K562 (cell line): Measurements from ENCODE around the gene ADAMTS2. TPM values are rescaled to one million over a fixed set of nuclear protein-coding genes. Genes with fewer than 3 reads are reported as not detected.

Experiments used
- ATAC-seq: fragments of 200-7000 bp; cut with Tn5 transposase; 3 replicates; pipeline ENCODE4 v1.9.1; 2020; ENCODE audit warnings: moderate library complexity
- BruUV-seq: library from RNA; stranded (reverse); fragments of 400-500 nt; replicated peaks from 2 replicates; lab custom pipeline; 2021; lab: Mats Ljungman, UMichigan
- CTCF ChIA-PET: fragments of 300-600 bp; formaldehyde crosslinking; extraction: SDS; loops from one replicate; lab custom pipeline; 2021; ENCODE audit warnings: low intra/inter-chr PET ratio; lab: Yijun Ruan, JAX
- POLR2A ChIA-PET: fragments of 300-600, 350-650 bp; sonication (Branson Sonifier 250); formaldehyde crosslinking; extraction: SDS; loops from one replicate; lab custom pipeline; 2021; ENCODE audit warnings: antibody characterized with exemption, inconsistent platforms; lab: Yijun Ruan, JAX
- DNase-seq, 4 experiments: peaks; one replicate each; pipeline versions ENCODE4 v3.0.0 to v3.0.0-alpha.2; 2011 to 2018; ENCODE audit warnings: low spot score in 3 of 4, mixed read lengths in 3 of 4; ENCODE audit errors: extremely low read depth in 1 of 4
- FAIRE-seq: peaks from 2 replicates; lab custom pipeline; 2011; peaks lifted over from hg19 to GRCh38; lab: Jason Lieb, UNC
- H2AFZ ChIP-seq: 2 replicates; pipeline ENCODE4 v1.6.0; 2011; ENCODE audit warnings: low read depth, low read length, control low read depth, inconsistent platforms
- H3K27ac ChIP-seq: fragments of 200-600 bp; 3 replicates; pipeline ENCODE4 v1.8.0; 2011; ENCODE audit warnings: low read depth, mild to moderate bottlenecking, control low read depth, inconsistent platforms, low read length, moderate library complexity, mixed read lengths; ENCODE audit errors: extremely low read depth
- H3K27me3 ChIP-seq, 2 experiments: fragments of 300-600 bp in 1 of 2; 2 replicates in 1 of 2; 3 replicates in 1 of 2; pipeline versions ENCODE4 v1.6.0 to v1.8.0; 2011; ENCODE audit warnings: inconsistent platforms in 2 of 2, low read length in 2 of 2, mild to moderate bottlenecking in 1 of 2, mixed read lengths in 1 of 2, moderate library complexity in 1 of 2; ENCODE audit not compliant: control insufficient read depth in 2 of 2, insufficient read depth in 2 of 2
- H3K36me3 ChIP-seq: fragments of 300-600 bp; 3 replicates; pipeline ENCODE4 v1.8.0; 2011; ENCODE audit warnings: mild to moderate bottlenecking, low read length, inconsistent platforms; ENCODE audit not compliant: control insufficient read depth, insufficient read depth
- H3K4me1 ChIP-seq, 2 experiments: fragments of 200-600 bp in 1 of 2; replicated peaks in 1 of 2; 2 replicates in 1 of 2; 3 replicates in 1 of 2; pipeline versions ENCODE4 v1.5.1 to v1.8.0; 2011; ENCODE audit warnings: inconsistent platforms in 2 of 2, low read length in 2 of 2, mild to moderate bottlenecking in 1 of 2, mixed read lengths in 1 of 2, moderate library complexity in 1 of 2; ENCODE audit not compliant: control insufficient read depth in 2 of 2, insufficient read depth in 2 of 2
- H3K4me2 ChIP-seq: 2 replicates; pipeline ENCODE4 v1.6.1; 2011; ENCODE audit warnings: low read length, control low read depth, inconsistent platforms, mixed read lengths; ENCODE audit not compliant: insufficient read depth
- H3K4me3 ChIP-seq: fragments of 200-600 bp; sonication (generic), shearing (Covaris generic); 2 replicates; pipeline ENCODE4 v1.5.1; 2016; ENCODE audit warnings: control low read depth, inconsistent platforms
- H3K79me2 ChIP-seq: fragments of 200-600 bp; 3 replicates; pipeline ENCODE4 v1.8.0; 2011; ENCODE audit warnings: low read length, inconsistent platforms; ENCODE audit not compliant: control insufficient read depth, insufficient read depth
- H3K9ac ChIP-seq, 2 experiments: 2 replicates each; pipeline versions ENCODE4 v1.6.0 to v1.6.1; 2011; ENCODE audit warnings: low read depth in 2 of 2, low read length in 2 of 2, control low read depth in 1 of 2, inconsistent platforms in 1 of 2, mild to moderate bottlenecking in 1 of 2, mixed read lengths in 1 of 2; ENCODE audit not compliant: insufficient read depth in 1 of 2
- H3K9me1 ChIP-seq: one replicate; pipeline ENCODE4 v1.6.0; 2011; ENCODE audit warnings: inconsistent platforms, mild to moderate bottlenecking, low read length, moderate library complexity; ENCODE audit not compliant: control insufficient read depth, insufficient read depth
- H3K9me3 ChIP-seq: replicated peaks from 2 replicates; pipeline ENCODE4 v1.5.1; 2011; ENCODE audit warnings: low read depth, low read length, inconsistent platforms; ENCODE audit not compliant: control insufficient read depth, insufficient read depth
- H4K20me1 ChIP-seq: replicated peaks from 2 replicates; pipeline ENCODE4 v1.6.1; 2011; ENCODE audit warnings: low read length, inconsistent platforms, mixed read lengths; ENCODE audit not compliant: control insufficient read depth, insufficient read depth
- ARHGAP35 ChIP-seq: fragments of 450-650 bp; IDR thresholded peaks from 2 replicates; pipeline ENCODE4 v1.6.1; 2018; ENCODE audit not compliant: partially characterized antibody
- ATF2 ChIP-seq: sonication (generic); formaldehyde crosslinking; IDR thresholded peaks from 2 replicates; pipeline ENCODE4 v1.8.1; 2022; ENCODE audit warnings: missing genetic modification reagents
- ATF3 ChIP-seq, 2 experiments: fragments of 450-650 bp in 1 of 2; sonication (generic) in 1 of 2; formaldehyde crosslinking in 1 of 2; IDR thresholded peaks in 1 of 2; conservative IDR thresholded peaks in 1 of 2; 2 replicates each; pipeline versions ENCODE4 v1.6.1 to v1.8.1; 2016 to 2023; ENCODE audit warnings: mild to moderate bottlenecking in 2 of 2, moderate library complexity in 2 of 2, inconsistent platforms in 1 of 2, missing genetic modification reagents in 1 of 2
- ATF7 ChIP-seq: fragments of 450-650 bp; IDR thresholded peaks from 2 replicates; pipeline ENCODE4 v1.7.1; 2014; ENCODE audit warnings: mild to moderate bottlenecking, moderate library complexity
- CBFA2T3 ChIP-seq: fragments of 450-650 bp; IDR thresholded peaks from 2 replicates; pipeline ENCODE4 v1.6.1; 2017
- ELF1 ChIP-seq: fragments of 200-800 bp; sonication (Bioruptor generic); IDR thresholded peaks from 2 replicates; pipeline ENCODE4 v1.6.1; 2016; ENCODE audit warnings: missing genetic modification characterization, missing compliant biosample characterization
- HMG20B ChIP-seq: fragments of 250-450 bp; sonication (Bioruptor Pico); IDR thresholded peaks from 2 replicates; pipeline ENCODE4 v1.5.0; 2021; ENCODE audit warnings: mild to moderate bottlenecking
- MTA3 ChIP-seq: fragments of 450-650 bp; formaldehyde crosslinking; IDR thresholded peaks from 2 replicates; pipeline ENCODE4 v1.6.1; 2017; ENCODE audit warnings: mild to moderate bottlenecking, borderline replicate concordance
- NCOA6 ChIP-seq: fragments of 450-650 bp; IDR thresholded peaks from 2 replicates; pipeline ENCODE4 v1.6.1; 2017; ENCODE audit warnings: mild to moderate bottlenecking
- RAD51 ChIP-seq: fragments of 450-650 bp; IDR thresholded peaks from 2 replicates; pipeline ENCODE4 v1.7.1; 2016; ENCODE audit warnings: low read depth, mild to moderate bottlenecking, borderline replicate concordance
- RBFOX2 ChIP-seq: fragments of 200-400 bp; formaldehyde crosslinking; IDR thresholded peaks from 2 replicates; pipeline ENCODE4 v1.6.1; 2017; ENCODE audit warnings: low read depth, mild to moderate bottlenecking, low read length, moderate library complexity
- SOX6 ChIP-seq: fragments of 450-650 bp; IDR thresholded peaks from 2 replicates; pipeline ENCODE4 v1.6.1; 2014; ENCODE audit warnings: mild to moderate bottlenecking
- TBP ChIP-seq: optimal IDR thresholded peaks from 2 replicates; pipeline ENCODE3; 2011; ENCODE audit warnings: low read depth, low read length, improper control_type of control experiment
- ZBTB7A ChIP-seq: IDR thresholded peaks from 2 replicates; pipeline ENCODE4 v1.6.1; 2011; ENCODE audit warnings: low read depth, mild to moderate bottlenecking, low read length, moderate library complexity, borderline replicate concordance; ENCODE audit not compliant: control insufficient read depth
- ZNF384 ChIP-seq: IDR thresholded peaks from 2 replicates; pipeline ENCODE4 v1.6.1; 2012; ENCODE audit warnings: low read depth, low read length, improper control_type of control experiment
- ZNF583 ChIP-seq: fragments of 250-450 bp; sonication (Bioruptor Pico); IDR thresholded peaks from 2 replicates; pipeline ENCODE4 v1.4.0; 2020
- ZZZ3 ChIP-seq: fragments of 450-650 bp; IDR thresholded peaks from 2 replicates; pipeline ENCODE4 v1.6.1; 2016; ENCODE audit warnings: antibody characterized with exemption, mild to moderate bottlenecking, moderate library complexity
- WGBS: fragments of 100-300 bp; shearing (Covaris generic); methylation state at CpG from one replicate; pipeline ENCODE4 v1.1.6; 2016; ENCODE audit warnings: low coverage, mixed read lengths; ENCODE audit not compliant: insufficient coverage; ENCODE audit errors: missing lambda C conversion rate; 5-methylcytosine and 5-hydroxymethylcytosine counted together
- in situ Hi-C: fragments of 300-500 bp; cut with MboI; formaldehyde crosslinking; loops from 4 replicates; pipeline ENCODE4 v1.15.0; 2018; ENCODE audit warnings: inconsistent platforms, mixed read lengths
- intact Hi-C: fragments of 100-400 bp; cut with micrococcal nuclease; formaldehyde crosslinking; loops from 2 replicates; pipeline ENCODE4 v1.14.2; 2022
- polyA plus RNA-seq, 8 experiments: library from polyadenylated mRNA; depleted of rRNA in 4 of 8; stranded (reverse) in 5 of 8; unstranded in 3 of 8; fragments of >200 nt; fragmentation: Nextera tagmentation in 2 of 8; fragmentation: Illumina TruSeq in 1 of 8; extraction: Ambion mirVana in 2 of 8; extraction: Trizol in 1 of 8; gene quantifications; 2 replicates each; pipeline versions ENCODE4 v1.2.1 to v1.2.3, GENCODE V29; 2011 to 2014; ENCODE audit warnings: inconsistent platforms in 1 of 8, missing spikeins in 1 of 8
- total RNA-seq, 7 experiments: library from RNA; depleted of rRNA in 6 of 7; stranded (reverse); fragments of >200 nt in 6 of 7; fragmentation: Illumina TruSeq in 2 of 7; extraction: Trizol in 2 of 7; gene quantifications; 2 replicates each; pipeline versions ENCODE4 v1.2.1 to v1.2.3, GENCODE V29; 2011 to 2021; ENCODE audit warnings: low replicate concordance in 1 of 7

Gene ADAMTS2
- total and polyA plus RNA-seq, 9 of the 15 experiments (the other 6 are each of a cell fraction or from before 2014, with no cell fraction given): not detected

- Histone ChIP-seq H4K20me1 (no peaks in the 10 kb centered on the region), H3K4me2 (no peak overlapping the region), H3K79me2 (no peaks in the 10 kb centered on the region), H2AFZ (no peak overlapping the region), H3K27me3 (peaks cover 18 to 71% of the 10 kb centered on the region in 2 experiments; a peak in 4 of 5 replicates), H3K27ac (no peak overlapping the region), H3K4me1 (no peaks in the 10 kb centered on the region), H3K4me3 (no peak overlapping the region), H3K9ac (no peak overlapping the region), H3K9me3 (no peaks in the 10 kb centered on the region), H3K9me1 (no peaks in the 10 kb centered on the region), H3K36me3 (no peaks in the 10 kb centered on the region)
- no peak for DNase-seq
- intact Hi-C loops: no loop called here
- no TSS peak for BruUV-seq
- CTCF ChIA-PET: no interaction called here
- POLR2A ChIA-PET: no interaction called here
- in situ Hi-C loops: no loop called here
- TF ChIP-seq TBP (no peak), ATF7 (no peak), MTA3 (no peak), ZNF583 (CRISPR knock-in tag) (no peak), ZBTB7A (no peak)
- FAIRE-seq: no peak
- 0% methylated on average over 3 of the region's 5 CpGs for WGBS
- ATAC-seq: no peak
Observed at GRCh38 chr5:179378116-179378440, 32.8 kb upstream of the ADAMTS2 start.

GRCh38 chr5:179377421-179378115, 32.3 kb upstream of the ADAMTS2 start:
- POLR2A ChIA-PET: no interaction called here
- DNase-seq: no peak
- Histone ChIP-seq H4K20me1 (no peaks in the 10 kb centered on the region), H2AFZ (no peak overlapping the region), H3K27ac (no peak overlapping the region), H3K9me1 (no peaks in the 10 kb centered on the region), H3K27me3 (peaks cover 19 to 70% of the 10 kb centered on the region in 2 experiments; a peak in 4 of 5 replicates), H3K4me1 (no peaks in the 10 kb centered on the region), H3K9me3 (no peaks in the 10 kb centered on the region), H3K4me3 (no peak overlapping the region), H3K9ac (no peak overlapping the region), H3K4me2 (no peak overlapping the region), H3K36me3 (no peaks in the 10 kb centered on the region), H3K79me2 (no peaks in the 10 kb centered on the region)
- no peak for FAIRE-seq
- WGBS: under 1% methylated on average over 17 of the region's 17 CpGs
- CTCF ChIA-PET: no interaction called here
- in situ Hi-C loops (no loop called here), intact Hi-C loops (no loop called here)
- no peak for ATAC-seq
- no TSS peak for BruUV-seq
- no peak for TF ChIP-seq ATF2 (CRISPR knock-in tag)
- no peak for TF ChIP-seq RAD51
- no peak for TF ChIP-seq ZZZ3
- TF ChIP-seq ATF3 (IDR thresholded peaks at IDR 0.05): no peak
- no peak for TF ChIP-seq ATF3 (CRISPR knock-in tag; conservative IDR thresholded peaks at IDR 0.05)
- no peak for TF ChIP-seq HMG20B (CRISPR knock-in tag)
- TF ChIP-seq CBFA2T3: no peak
- TF ChIP-seq RBFOX2: no peak
- no peak for TF ChIP-seq ELF1 (tag)
- TF ChIP-seq NCOA6: no peak
- no peak for TF ChIP-seq SOX6
- no peak for TF ChIP-seq ZNF384
- TF ChIP-seq ARHGAP35: no peak
